ENCODE measurements around the gene RHO. TPM values are rescaled to one million over a fixed set of nuclear protein-coding genes. Genes with fewer than 3 reads are reported as not detected.

The RHO gene
- polyA plus RNA-seq, 3 donors: 0.07 to 0.34 (median 0.10) TPM

GRCh38 chr3:129576514-129577352 lies 48.3 kb downstream of the RHO start:
- DNase-seq: no peak

- DNase-seq: no peak
Measured at GRCh38 chr3:129577366-129577765, 48.9 kb downstream of the RHO start.

- DNase-seq: no peak
Measured at GRCh38 chr3:129577925-129578786, 49.7 kb downstream of the RHO start.

GRCh38 chr3:129579991-129580390 lies 51.6 kb downstream of the RHO start:
- no peak for DNase-seq

- DNase-seq: no peak
Measured at GRCh38 chr3:129581623-129582022, 53.2 kb downstream of the RHO start.

GRCh38 chr3:129582799-129583198 lies 54.4 kb downstream of the RHO start:
- DNase-seq: no peak

- DNase-seq: no peak
Measured at GRCh38 chr3:129583289-129583688, 54.9 kb downstream of the RHO start.

GRCh38 chr3:129584631-129585030 lies 56.2 kb downstream of the RHO start:
- no peak for DNase-seq

Other genes starting within 250 kb of the RHO start
- 10 to 100 TPM; 49.4 to 57.1 (median 50.2) TPM for gene HMCES, start 249.8 kb upstream of the RHO start, polyA plus RNA-seq (ENCODE audit: insufficient read length in 3 of 3)
- gene EFCAB12, start 100.0 kb upstream of the RHO start, polyA plus RNA-seq (ENCODE audit: insufficient read length in 3 of 3): 1 to 10 TPM; 4.2 to 6.9 (median 5.7) TPM
- 10 to 100 TPM; 41.8 to 50.0 (median 42.6) TPM for gene MBD4, start 88.7 kb upstream of the RHO start, polyA plus RNA-seq (ENCODE audit: insufficient read length in 3 of 3)
- gene IFT122, start 88.4 kb upstream of the RHO start, polyA plus RNA-seq (ENCODE audit: insufficient read length in 3 of 3): 10 to 100 TPM; 57.1 to 61.8 (median 59.1) TPM
- gene H1-8, start 14.5 kb downstream of the RHO start, polyA plus RNA-seq (ENCODE audit: insufficient read length in 3 of 3): not detected
- 100 to 1,000 TPM; 135 to 142 (median 137) TPM for gene PLXND1, start 78.0 kb downstream of the RHO start, polyA plus RNA-seq (ENCODE audit: insufficient read length in 3 of 3)